Vagina (tissue), 2 donors: ENCODE measurements around the gene ADAMTS17. TPM values are rescaled to one million over a fixed set of nuclear protein-coding genes. Genes with fewer than 3 reads are reported as not detected.

Source experiments
- DNase-seq, 2 donors: peaks; one replicate each; pipeline ENCODE4 v3.0.0-alpha.2; 2017; ENCODE audit errors: extremely low spot score in 2 of 2
- H3K27ac ChIP-seq: fragments of 200-600 bp; sonication (generic); one replicate; pipeline ENCODE4 v1.5.1; 2019
- H3K27me3 ChIP-seq: fragments of 200-600 bp; sonication (generic); one replicate; pipeline ENCODE4 v1.5.1; 2019
- H3K36me3 ChIP-seq, 2 donors: fragments of 200-600 bp; sonication (generic); one replicate each; pipeline ENCODE4 v1.5.1; 2017 to 2019
- H3K4me1 ChIP-seq: fragments of 200-600 bp; sonication (generic); one replicate; pipeline ENCODE4 v1.5.1; 2019
- H3K4me3 ChIP-seq, 2 donors: fragments of 200-600 bp; sonication (generic); 1 replicate in 1 of 2; 2 replicates in 1 of 2; pipeline ENCODE4 v1.5.1; 2016 to 2019
- H3K9me3 ChIP-seq: fragments of 200-600 bp; sonication (generic); one replicate; pipeline ENCODE4 v1.5.1; 2019
- POLR2A ChIP-seq, 2 donors: fragments of 450-650 bp; IDR thresholded peaks; one replicate each; pipeline ENCODE4 v1.6.1; 2017; ENCODE audit warnings: antibody characterized with exemption in 2 of 2, mild to moderate bottlenecking in 2 of 2, moderate library complexity in 2 of 2
- POLR2AphosphoS5 ChIP-seq, 2 donors: sonication (generic); formaldehyde crosslinking; IDR thresholded peaks; one replicate each; pipeline ENCODE4 v1.9.0; 2017; ENCODE audit warnings: antibody characterized with exemption in 2 of 2, mild to moderate bottlenecking in 2 of 2, low read depth in 1 of 2; ENCODE audit not compliant: insufficient read depth in 1 of 2
- intact Hi-C: fragments of 100-400 bp; cut with DNase I; formaldehyde crosslinking; loops from one replicate; pipeline ENCODE4 v1.15.1; 2023
- total RNA-seq: library from RNA; depleted of rRNA; stranded (reverse); fragments of >200 nt; gene quantifications from one replicate; pipeline ENCODE4 v1.2.3, GENCODE V29; 2016
- TF ChIP-seq, protein P1 (sequence below), 3 experiments: fragments of 450-650 bp in 2 of 3; fragments of 200-600 bp in 1 of 3; sonication (generic) in 1 of 3; IDR thresholded peaks; one replicate each; pipeline ENCODE4 v1.5.1; 2017 to 2019; ENCODE audit warnings: antibody characterized with exemption in 3 of 3, mild to moderate bottlenecking in 2 of 3, moderate library complexity in 2 of 3

ADAMTS17 gene
- total RNA-seq, 1 donor from 2014 or later: 16.0 TPM

DNA sequence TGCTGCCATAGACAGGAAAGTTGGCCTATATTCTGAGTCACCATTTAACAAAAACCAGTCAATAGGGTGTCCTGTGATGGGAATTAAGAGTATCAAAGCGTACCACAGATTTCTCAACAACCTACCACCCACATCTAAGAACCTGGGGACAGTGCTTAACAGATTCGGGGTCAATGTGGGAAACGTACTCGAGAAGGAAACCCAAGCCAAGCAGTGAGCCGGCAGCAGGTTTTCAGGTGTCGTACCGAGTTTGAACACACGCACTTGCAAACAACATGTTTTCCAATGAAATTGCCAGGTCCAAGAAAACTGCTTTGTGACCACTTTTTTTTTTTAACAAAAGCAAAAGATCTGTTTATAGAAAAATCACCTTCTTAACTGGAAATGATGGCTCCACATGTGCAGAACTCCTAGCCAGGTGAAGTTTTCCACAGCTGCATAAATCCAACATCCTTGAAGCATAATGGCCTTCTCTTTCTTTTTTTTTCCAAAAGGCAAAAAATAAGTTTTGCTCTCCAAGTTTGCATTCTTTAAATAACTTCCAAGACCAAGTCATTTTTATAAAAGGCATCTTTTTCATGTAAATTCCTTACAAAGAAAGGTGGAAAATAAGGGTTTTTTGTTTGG is 45.7 kb downstream of the ADAMTS17 start:
- Histone ChIP-seq H3K27ac (no peak overlapping the region), H3K4me1 (no peaks in the 10 kb centered on the region), H3K9me3 (no peaks in the 10 kb centered on the region), H3K4me3 (no peak overlapping the region), H3K36me3 (no peaks in the 10 kb centered on the region), H3K27me3 (no peaks in the 10 kb centered on the region)
- no peak for DNase-seq
- intact Hi-C loops: no loop called here
- TF ChIP-seq POLR2A (IDR thresholded peaks at IDR 0.05): no peak
- TF ChIP-seq, protein P1, sequence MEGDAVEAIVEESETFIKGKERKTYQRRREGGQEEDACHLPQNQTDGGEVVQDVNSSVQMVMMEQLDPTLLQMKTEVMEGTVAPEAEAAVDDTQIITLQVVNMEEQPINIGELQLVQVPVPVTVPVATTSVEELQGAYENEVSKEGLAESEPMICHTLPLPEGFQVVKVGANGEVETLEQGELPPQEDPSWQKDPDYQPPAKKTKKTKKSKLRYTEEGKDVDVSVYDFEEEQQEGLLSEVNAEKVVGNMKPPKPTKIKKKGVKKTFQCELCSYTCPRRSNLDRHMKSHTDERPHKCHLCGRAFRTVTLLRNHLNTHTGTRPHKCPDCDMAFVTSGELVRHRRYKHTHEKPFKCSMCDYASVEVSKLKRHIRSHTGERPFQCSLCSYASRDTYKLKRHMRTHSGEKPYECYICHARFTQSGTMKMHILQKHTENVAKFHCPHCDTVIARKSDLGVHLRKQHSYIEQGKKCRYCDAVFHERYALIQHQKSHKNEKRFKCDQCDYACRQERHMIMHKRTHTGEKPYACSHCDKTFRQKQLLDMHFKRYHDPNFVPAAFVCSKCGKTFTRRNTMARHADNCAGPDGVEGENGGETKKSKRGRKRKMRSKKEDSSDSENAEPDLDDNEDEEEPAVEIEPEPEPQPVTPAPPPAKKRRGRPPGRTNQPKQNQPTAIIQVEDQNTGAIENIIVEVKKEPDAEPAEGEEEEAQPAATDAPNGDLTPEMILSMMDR (IDR thresholded peaks at IDR 0.05): no peak
- TF ChIP-seq POLR2AphosphoS5 (IDR thresholded peaks at IDR 0.05; ENCODE audit: insufficient read depth in 1 of 2, low read depth in 1 of 2): no peak

DNA sequence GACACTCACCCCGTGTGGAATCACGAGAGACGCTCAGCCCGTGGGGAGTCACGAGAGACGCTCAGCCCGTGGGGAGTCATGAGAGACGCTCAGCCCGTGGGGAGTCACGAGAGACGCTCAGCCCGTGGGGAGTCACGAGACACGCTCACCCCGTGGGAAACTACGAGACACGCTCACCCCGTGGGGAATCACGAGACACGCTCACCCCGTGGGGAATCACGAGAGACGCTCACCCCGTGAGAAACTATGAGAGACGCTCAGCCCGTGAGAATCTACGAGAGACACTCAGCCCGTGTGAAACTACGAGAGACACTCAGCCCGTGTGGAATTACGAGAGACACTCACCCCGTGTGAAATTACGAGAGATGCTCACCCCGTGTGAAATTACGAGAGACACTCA is 49.8 kb downstream of the ADAMTS17 start:
- no peak overlapping the region for H3K4me3 ChIP-seq
- no peaks in the 10 kb centered on the region for H3K36me3 ChIP-seq
- no peaks in the 10 kb centered on the region for H3K4me1 ChIP-seq
- no peak overlapping the region for H3K27ac ChIP-seq
- TF ChIP-seq, protein P1 (IDR thresholded peaks at IDR 0.05): no peak
- no peaks in the 10 kb centered on the region for H3K27me3 ChIP-seq
- DNase-seq: peak in 1 of 2 donors; percentile 54
- H3K9me3 ChIP-seq: no peaks in the 10 kb centered on the region
- intact Hi-C loops: no loop called here

DNA sequence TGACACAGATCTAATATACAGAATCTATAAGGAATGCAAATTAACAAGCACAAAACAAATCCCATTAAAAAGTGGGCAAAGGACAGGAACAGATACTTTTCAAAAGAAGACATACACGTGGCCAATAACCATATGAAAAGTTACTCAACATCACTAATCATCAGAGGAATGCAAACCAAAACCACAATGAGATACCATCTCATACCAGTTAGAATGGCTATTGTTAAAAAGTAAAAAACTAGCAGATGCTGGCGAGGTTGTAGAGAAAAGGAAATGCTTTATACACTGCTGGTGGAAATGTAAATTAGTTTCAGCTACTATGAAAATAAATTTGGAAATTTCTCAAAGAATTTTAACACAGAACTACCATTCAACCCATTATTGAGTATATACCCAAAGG is 50.7 kb downstream of the ADAMTS17 start:
- H3K4me3 ChIP-seq: no peak overlapping the region
- TF ChIP-seq, protein P1 (IDR thresholded peaks at IDR 0.05): no peak
- no peak for TF ChIP-seq POLR2AphosphoS5 (IDR thresholded peaks at IDR 0.05; ENCODE audit: insufficient read depth in 1 of 2, low read depth in 1 of 2)
- no peak for TF ChIP-seq POLR2A (IDR thresholded peaks at IDR 0.05)
- no peak for DNase-seq

DNA sequence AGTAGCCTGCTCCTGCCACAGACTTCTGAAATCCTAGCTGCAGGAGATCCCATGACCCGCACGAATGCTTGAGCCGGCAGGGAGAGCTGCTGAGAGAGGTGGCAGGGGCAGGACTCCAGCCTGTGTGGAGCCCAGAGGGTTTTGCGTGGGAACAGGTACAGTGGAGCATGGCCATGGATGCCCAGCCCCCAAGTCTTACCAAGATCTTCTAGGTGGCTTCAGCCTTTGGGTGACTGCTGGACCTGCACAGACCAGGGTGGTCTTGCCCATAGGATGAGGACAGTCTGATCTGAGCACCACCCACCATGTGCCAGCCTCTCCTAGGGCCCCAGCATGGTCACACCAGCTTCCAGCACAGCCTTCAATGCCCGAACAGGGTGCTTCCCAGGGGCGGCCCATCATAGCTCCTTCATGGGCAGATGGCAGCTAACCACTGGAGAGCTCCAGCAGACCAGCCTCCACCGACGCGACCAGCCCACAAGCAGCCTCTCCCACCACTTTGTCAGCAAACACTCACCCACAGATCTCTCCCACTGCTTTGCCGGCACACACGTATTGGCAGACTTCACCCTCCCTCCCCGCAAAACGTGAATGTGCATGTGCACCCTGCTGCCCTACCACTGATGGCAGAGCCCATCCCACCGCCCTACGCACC is 56.0 kb downstream of the ADAMTS17 start:
- DNase-seq: peak in 1 of 2 donors; percentile 82
- intact Hi-C loops: no loop called here
- H3K4me3 ChIP-seq: no peak overlapping the region
- H3K9me3 ChIP-seq: no peaks in the 10 kb centered on the region
- no peak overlapping the region for H3K27ac ChIP-seq
- no peaks in the 10 kb centered on the region for H3K36me3 ChIP-seq
- H3K4me1 ChIP-seq: no peaks in the 10 kb centered on the region
- H3K27me3 ChIP-seq: no peaks in the 10 kb centered on the region
- TF ChIP-seq POLR2A (IDR thresholded peaks at IDR 0.05) (no peak), POLR2AphosphoS5 (IDR thresholded peaks at IDR 0.05; ENCODE audit: insufficient read depth in 1 of 2, low read depth in 1 of 2) (no peak)
- TF ChIP-seq, protein P1 (IDR thresholded peaks at IDR 0.05): no peak

More for the DNA sequence above, 50.7 kb downstream of the ADAMTS17 start:
- intact Hi-C loops: no loop called here
- no peaks in the 10 kb centered on the region for H3K27me3 ChIP-seq
- no peak overlapping the region for H3K27ac ChIP-seq
- H3K9me3 ChIP-seq: no peaks in the 10 kb centered on the region
- H3K4me1 ChIP-seq: no peaks in the 10 kb centered on the region
- no peaks in the 10 kb centered on the region for H3K36me3 ChIP-seq

DNA sequence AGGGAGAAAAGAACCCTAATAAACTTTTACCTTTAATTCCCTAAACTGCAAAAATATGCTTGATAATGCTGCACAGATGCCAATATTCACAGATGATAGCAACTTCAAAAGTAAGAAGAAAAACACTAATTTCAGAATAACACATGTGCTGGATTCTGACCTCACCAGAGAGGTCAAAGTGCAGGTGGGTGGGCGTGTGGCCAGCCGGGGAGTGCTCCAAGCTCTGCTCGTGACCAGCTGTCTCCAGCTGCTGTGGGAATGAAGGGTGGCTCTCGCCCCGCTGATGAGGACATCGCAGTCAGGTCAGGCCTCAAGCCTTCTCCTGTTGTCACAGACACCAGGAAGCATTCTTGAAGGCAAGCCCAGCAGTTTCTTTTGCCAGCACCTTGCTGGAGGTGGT is 57.1 kb downstream of the ADAMTS17 start:
- intact Hi-C loops: no loop called here
- no peak overlapping the region for H3K27ac ChIP-seq

More for the DNA sequence above, 57.1 kb downstream of the ADAMTS17 start:
- TF ChIP-seq POLR2A (IDR thresholded peaks at IDR 0.05) (no peak), POLR2AphosphoS5 (IDR thresholded peaks at IDR 0.05; ENCODE audit: insufficient read depth in 1 of 2, low read depth in 1 of 2) (no peak)
- TF ChIP-seq, protein P1 (IDR thresholded peaks at IDR 0.05): no peak
- H3K4me3 ChIP-seq: no peak overlapping the region
- peak in 1 of 2 donors; percentile 86 for DNase-seq
- H3K27me3 ChIP-seq: no peaks in the 10 kb centered on the region
- no peaks in the 10 kb centered on the region for H3K9me3 ChIP-seq
- H3K4me1 ChIP-seq: no peaks in the 10 kb centered on the region
- no peaks in the 10 kb centered on the region for H3K36me3 ChIP-seq
